Lower leg skin (tissue), 3 donors: ENCODE measurements around the gene PIP5K1B.

Source experiments
- POLR2A ChIP-seq, 2 donors: fragments of 450-650 bp; IDR thresholded peaks; one replicate each; pipeline ENCODE4 v1.6.1; 2016 to 2017; ENCODE audit warnings: antibody characterized with exemption in 2 of 2, mild to moderate bottlenecking in 1 of 2, moderate library complexity in 1 of 2
- TF ChIP-seq, protein P1 (sequence below), 3 donors: fragments of 450-650 bp; IDR thresholded peaks; one replicate each; pipeline ENCODE4 v1.5.1; 2016; ENCODE audit warnings: antibody characterized with exemption in 3 of 3, mild to moderate bottlenecking in 3 of 3, moderate library complexity in 2 of 3

DNA sequence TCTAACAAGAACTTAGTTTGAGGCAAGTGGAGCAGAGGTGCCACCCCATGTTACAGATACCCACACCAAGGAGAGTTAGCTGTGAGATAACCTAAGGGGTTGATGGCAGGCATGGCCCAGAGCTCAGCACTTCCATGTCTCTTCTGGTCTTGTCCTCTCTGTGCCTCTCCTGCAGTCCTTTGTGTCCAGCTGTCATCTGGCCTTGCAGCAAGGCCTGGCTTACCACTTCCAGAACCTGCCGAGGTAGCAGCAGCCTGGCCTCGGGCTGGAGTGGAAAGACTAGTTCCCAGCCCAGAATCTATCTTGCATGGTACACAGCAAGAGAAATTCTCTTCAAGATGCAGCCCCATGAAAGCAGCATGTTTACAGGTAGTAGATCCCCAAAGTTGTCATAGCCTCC, 41.5 kb downstream of the PIP5K1B start:
- TF ChIP-seq, protein P1, sequence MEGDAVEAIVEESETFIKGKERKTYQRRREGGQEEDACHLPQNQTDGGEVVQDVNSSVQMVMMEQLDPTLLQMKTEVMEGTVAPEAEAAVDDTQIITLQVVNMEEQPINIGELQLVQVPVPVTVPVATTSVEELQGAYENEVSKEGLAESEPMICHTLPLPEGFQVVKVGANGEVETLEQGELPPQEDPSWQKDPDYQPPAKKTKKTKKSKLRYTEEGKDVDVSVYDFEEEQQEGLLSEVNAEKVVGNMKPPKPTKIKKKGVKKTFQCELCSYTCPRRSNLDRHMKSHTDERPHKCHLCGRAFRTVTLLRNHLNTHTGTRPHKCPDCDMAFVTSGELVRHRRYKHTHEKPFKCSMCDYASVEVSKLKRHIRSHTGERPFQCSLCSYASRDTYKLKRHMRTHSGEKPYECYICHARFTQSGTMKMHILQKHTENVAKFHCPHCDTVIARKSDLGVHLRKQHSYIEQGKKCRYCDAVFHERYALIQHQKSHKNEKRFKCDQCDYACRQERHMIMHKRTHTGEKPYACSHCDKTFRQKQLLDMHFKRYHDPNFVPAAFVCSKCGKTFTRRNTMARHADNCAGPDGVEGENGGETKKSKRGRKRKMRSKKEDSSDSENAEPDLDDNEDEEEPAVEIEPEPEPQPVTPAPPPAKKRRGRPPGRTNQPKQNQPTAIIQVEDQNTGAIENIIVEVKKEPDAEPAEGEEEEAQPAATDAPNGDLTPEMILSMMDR (IDR thresholded peaks at IDR 0.05), result no peak
- no peak for TF ChIP-seq POLR2A (IDR thresholded peaks at IDR 0.05)
